ENCODE measurements around the gene HOXD9. TPM values are rescaled to one million over a fixed set of nuclear protein-coding genes. Genes with fewer than 3 reads are reported as not detected.

HOXD9 gene
- total RNA-seq, 1 donor from 2014 or later: not detected

GRCh38 chr2:176137906-176138305 is 15.4 kb downstream of the HOXD9 start:
- DNase-seq (ENCODE audit: low read depth, low spot score): no peak

GRCh38 chr2:176138526-176138922 is 16.0 kb downstream of the HOXD9 start:
- DNase-seq (ENCODE audit: low read depth, low spot score): no peak

- no peak for DNase-seq (ENCODE audit: low read depth, low spot score)
These were observed 16.6 kb downstream of the HOXD9 start for GRCh38 chr2:176138923-176139660.

GRCh38 chr2:176139661-176140512 is 17.4 kb downstream of the HOXD9 start:
- no peak for DNase-seq (ENCODE audit: low read depth, low spot score)

- no peak for DNase-seq (ENCODE audit: low read depth, low spot score)
These were observed 18.2 kb downstream of the HOXD9 start for GRCh38 chr2:176140513-176141317.

GRCh38 chr2:176142281-176142680 is 19.8 kb downstream of the HOXD9 start:
- DNase-seq (ENCODE audit: low read depth, low spot score): no peak

- no peak for DNase-seq (ENCODE audit: low read depth, low spot score)
These were observed 22.8 kb downstream of the HOXD9 start for GRCh38 chr2:176145085-176145969.

- DNase-seq (ENCODE audit: low read depth, low spot score): no peak
These were observed 23.6 kb downstream of the HOXD9 start for GRCh38 chr2:176146101-176146500.

- no peak for DNase-seq (ENCODE audit: low read depth, low spot score)
These were observed 24.1 kb downstream of the HOXD9 start for GRCh38 chr2:176146645-176147044.

GRCh38 chr2:176147210-176147799 is 24.8 kb downstream of the HOXD9 start:
- DNase-seq (ENCODE audit: low read depth, low spot score): no peak

- DNase-seq (ENCODE audit: low read depth, low spot score): no peak
These were observed 25.4 kb downstream of the HOXD9 start for GRCh38 chr2:176147800-176148496.

- DNase-seq (ENCODE audit: low read depth, low spot score): no peak
These were observed 26.4 kb downstream of the HOXD9 start for GRCh38 chr2:176148751-176149421.

GRCh38 chr2:176149481-176149938 is 27.0 kb downstream of the HOXD9 start:
- DNase-seq (ENCODE audit: low read depth, low spot score): no peak

- DNase-seq (ENCODE audit: low read depth, low spot score): no peak
These were observed 27.5 kb downstream of the HOXD9 start for GRCh38 chr2:176149939-176150583.

GRCh38 chr2:176150584-176151441 is 28.3 kb downstream of the HOXD9 start:
- DNase-seq (ENCODE audit: low read depth, low spot score): no peak

GRCh38 chr2:176151442-176152287 is 29.1 kb downstream of the HOXD9 start, which contains the start of gene HOXD4:
Gene HOXD4, plus strand, starts transcription at chr2:176151550. Its CDS starts 84 bp downstream, at chr2:176151634.
- no peak for DNase-seq (ENCODE audit: low read depth, low spot score)

Data from pulmonary artery endothelial cell (primary cell).